ENCODE results near the gene CAND2. TPM values are rescaled to one million over a fixed set of nuclear protein-coding genes. Genes with fewer than 3 reads are reported as not detected.
"Not testable (repeated sequence)": the region's sequence is repeated elsewhere in the genome, so short reads cannot be mapped to it uniquely, and the experiment has no call there.

Gene CAND2
- total RNA-seq, 1 donor from 2014 or later = 56.7 TPM

DNA sequence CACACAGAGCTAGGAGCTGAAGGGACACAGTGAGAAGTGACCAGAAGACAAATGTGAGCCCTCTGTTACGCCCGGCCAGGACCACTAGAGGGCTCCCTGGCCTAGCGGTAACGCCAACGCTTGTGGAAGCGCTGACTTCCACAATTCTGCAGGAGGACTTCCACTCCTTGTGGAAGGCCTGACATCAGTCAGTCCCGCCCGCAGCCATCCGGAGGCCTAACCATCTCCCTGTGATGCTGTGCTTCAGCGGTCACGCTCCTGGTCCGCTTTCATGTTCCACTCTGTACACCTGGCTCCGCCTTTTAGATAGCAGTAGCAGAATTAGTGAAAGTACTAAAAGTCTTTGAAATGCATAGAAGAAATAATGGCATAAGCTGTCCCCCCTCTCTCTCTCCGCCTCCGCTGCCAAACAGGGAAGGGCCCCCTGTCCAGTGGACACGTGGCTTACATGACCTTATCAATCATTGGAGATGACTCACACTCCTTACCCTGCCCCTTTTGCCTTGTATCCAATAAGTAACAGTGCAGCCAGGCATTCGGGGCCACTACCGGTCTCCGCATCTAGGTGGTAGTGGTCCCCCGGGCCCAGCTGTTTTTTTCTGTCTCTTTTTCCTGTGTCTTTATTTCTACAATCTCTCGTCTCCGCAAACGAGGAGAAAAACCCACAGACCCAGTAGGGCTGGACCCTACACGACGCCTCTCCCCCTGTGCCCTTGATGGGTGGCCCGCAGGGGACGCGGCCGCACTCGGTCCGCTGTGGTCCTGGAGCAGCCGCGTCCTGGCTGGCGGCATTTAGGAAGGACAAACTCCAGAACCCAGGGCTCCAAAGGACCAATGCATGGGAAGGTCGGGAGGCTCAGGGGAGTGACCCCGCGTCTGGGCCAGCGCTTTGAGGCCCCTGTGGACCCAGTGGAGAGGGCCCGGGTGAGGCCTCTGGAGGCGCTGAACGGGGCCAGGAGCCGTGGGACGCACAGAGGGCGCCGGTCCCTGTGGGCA lies 71.9 kb downstream of the CAND2 start:
- DNase-seq (ENCODE audit: missing footprints) (peak; percentile 91), ATAC-seq (peak; percentile 95)
- intact Hi-C loops (cut with DNase I) = loop anchor here (1.0 to 5.0 kb wide), 3 partner anchors 24 to 129 kb away; no protein-coding TSS in a partner anchor

DNA sequence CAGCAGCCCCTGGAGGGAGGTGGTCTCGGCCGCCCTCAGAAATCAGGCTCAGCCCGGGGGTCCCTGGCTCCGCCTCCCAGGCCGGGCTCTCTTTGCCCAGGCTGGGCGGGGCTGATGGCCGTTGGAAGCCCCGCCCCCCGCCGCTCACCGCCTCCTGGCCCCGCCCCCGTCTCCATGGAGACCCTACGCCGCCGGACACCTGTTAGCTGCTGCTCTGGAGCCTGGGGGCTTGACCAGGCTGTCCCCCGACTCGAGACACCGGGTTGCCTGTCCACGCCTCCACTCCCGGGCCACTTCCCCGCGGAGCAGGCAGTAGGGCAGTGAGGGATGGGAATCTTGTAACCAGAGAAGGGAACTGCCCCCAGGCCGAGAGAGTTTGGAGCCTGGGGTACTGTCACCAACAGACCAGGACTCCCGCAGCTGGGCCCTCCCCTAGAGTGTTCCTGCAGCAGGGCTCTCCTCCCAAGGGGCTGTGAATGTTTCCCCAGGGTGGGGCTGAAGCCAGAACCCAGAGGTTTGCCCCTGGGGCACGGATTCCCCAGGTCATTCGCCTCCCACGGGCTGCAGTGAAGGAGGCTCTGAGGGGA lies 72.6 kb downstream of the CAND2 start:
- ATAC-seq (peak; percentile 67), DNase-seq (ENCODE audit: missing footprints) (peak; percentile 87)
- intact Hi-C loops (cut with DNase I) = loop anchor here (5.0 kb wide), 1 partner anchor 128 kb away; no protein-coding TSS in a partner anchor

DNA sequence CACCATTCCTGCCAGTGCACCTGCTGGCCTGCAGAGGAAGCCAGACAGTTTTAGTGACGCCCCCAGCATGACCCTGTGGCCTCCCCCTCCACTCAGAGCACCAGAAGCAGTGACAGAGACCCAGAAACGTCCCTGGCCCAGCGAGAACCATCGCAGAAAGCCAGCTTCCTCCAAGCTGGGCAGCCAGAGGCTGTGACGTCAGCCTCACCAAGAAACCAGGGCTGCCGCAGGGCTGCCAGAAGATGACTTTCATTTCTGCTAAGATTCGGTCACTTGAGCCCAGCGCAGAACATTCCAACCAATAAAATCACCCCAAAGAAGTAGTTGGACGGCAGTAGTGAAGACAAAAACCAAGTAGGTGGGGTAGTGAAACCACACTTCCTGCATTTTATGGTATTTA lies 74.5 kb downstream of the CAND2 start:
- intact Hi-C loops (cut with DNase I) = no loop called here
- ATAC-seq = no peak
- DNase-seq (ENCODE audit: missing footprints) = no peak

DNA sequence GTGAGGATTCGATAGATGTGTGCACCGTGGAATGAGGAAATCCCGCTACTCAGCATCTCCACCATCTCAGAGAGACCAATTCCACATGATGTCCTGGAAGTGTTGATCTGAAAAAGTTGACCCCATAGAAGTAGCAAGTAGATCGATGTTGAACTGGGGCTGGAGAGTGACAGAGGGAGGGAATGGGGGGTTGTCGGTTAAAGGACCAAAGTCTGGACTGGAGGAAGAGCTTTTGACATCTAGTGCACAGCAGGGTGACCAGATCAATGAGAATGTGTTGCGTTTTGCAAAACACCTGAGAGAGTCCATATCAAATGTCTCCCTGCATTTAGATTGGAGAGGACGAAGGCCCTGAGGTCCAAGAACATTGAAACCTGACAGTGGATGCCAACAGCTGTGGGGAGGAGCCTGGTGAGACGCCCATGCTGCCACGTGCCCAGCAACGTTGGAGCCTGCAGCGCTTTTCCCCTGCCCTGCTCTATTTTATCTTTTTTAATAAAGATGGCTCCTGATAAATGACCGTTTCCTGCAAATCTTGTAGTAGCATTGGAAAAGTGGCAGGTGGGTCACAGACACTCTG lies 75.0 kb downstream of the CAND2 start:
- intact Hi-C loops (cut with DNase I) = no loop called here
- ATAC-seq (no peak), DNase-seq (ENCODE audit: missing footprints) (no peak)

DNA sequence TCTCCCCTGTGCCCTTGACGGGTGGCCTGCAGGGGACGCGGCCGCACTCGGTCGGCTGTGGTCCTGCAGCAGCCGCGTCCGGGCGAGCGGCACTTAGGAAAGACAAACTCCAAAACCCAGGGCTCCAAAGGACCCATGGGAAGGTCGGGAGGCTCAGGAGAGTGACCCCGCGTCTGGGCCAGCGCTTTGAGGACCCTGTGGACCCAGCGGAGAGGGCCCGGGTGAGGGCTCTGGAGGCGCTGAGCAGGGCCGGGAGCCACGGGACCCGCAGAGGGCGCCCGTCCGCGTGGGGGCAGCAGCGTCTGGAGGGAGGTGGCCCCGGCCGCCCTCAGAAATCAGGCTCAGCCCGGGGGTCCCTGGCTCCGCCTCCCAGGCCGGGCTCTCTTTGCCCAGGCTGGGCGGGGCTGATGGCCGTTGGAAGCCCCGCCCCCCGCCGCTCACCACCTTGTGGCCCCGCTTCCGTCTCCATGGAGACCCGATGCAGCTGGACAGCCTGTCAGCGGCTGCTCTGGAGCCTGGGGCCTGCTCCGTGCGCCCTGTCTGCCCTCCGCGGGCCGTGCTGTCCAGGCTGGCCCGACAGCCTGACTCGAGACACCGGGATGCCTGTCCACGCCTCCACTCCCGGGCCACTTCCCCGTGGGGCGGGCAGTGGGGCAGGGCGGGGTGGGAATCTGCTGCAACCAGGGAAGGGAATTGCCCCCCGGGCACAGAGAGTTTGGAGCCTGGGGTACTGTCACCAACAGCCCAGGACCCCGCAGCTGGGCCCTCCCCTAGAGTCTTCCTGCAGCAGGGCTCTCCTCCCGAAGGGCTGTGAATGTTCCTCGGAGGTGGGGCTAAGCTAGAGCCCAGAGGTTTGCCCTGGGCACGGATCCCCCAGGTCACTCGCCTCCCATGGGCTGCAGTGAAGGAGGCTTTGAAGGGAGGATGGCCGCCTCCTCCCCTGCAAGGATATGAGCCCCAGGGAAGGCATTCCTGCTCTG lies 79.7 kb downstream of the CAND2 start:
- intact Hi-C loops (cut with DNase I) = no loop called here
- ATAC-seq (peak; percentile 66), DNase-seq (ENCODE audit: missing footprints) (no peak)

DNA sequence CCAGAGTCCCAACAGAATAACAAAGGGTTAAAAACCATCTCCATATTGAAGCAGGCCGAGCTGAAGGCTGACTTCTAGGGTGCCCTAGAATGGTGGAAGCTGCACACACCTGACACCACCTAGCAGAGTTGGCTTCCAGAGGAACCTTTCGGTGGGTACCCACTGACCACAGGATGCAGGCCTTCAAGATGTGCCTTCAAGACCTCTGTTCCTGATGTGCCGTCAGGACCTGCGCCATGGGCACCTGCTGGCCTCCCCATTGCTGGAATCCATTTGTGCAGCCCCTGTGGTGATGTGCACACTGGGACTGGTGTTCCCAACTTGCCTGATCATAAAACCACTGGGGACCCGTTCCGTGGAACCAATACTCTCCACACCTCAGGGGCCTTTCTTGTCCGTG lies 80.6 kb downstream of the CAND2 start:
- intact Hi-C loops (cut with DNase I) = no loop called here
- ATAC-seq (no peak), DNase-seq (ENCODE audit: missing footprints) (no peak)

DNA sequence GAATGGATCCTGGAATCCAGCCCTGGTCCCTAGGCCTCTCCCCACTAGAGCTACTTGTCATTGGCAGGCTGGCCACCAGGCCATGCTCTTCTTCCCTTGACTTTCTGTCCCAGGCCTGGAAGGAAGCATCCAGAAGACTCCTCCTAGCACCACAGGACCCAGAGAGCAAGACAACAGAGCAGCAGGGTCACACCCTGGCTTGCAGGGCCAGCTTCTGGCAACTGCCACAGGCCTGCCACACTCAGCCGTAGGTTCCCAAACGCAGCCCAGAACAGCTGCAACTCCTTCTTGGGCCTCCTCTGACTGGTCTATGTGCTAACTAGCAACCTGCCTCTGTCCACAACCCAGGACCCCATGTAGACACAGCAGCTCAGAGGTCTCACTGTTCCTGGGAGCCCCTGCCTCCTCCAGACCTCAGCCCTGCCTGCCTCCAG lies 81.7 kb downstream of the CAND2 start:
- DNase-seq (ENCODE audit: missing footprints) (no peak), ATAC-seq (no peak)
- intact Hi-C loops (cut with DNase I) = no loop called here

DNA sequence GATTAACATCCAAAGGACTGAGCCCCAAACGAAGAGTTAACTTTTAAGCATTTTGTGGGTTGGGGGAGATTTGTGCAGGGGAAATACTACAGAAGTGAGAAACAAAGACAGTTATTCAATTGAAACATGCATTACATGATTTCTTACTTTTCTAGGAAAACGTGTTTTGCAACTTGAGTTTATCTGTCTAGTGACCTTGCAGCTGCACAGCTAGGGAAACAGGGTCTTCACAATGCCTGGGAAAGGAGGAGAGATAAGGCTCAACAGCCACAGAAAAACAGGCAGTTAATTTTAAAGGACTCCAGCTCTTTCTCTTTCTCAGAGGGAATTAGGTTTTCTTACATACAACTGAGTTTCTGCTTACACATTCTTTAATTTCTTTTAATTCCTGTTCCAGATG lies 82.3 kb downstream of the CAND2 start:
- intact Hi-C loops (cut with DNase I); ATAC-seq: not testable (repeated sequence)

DNA sequence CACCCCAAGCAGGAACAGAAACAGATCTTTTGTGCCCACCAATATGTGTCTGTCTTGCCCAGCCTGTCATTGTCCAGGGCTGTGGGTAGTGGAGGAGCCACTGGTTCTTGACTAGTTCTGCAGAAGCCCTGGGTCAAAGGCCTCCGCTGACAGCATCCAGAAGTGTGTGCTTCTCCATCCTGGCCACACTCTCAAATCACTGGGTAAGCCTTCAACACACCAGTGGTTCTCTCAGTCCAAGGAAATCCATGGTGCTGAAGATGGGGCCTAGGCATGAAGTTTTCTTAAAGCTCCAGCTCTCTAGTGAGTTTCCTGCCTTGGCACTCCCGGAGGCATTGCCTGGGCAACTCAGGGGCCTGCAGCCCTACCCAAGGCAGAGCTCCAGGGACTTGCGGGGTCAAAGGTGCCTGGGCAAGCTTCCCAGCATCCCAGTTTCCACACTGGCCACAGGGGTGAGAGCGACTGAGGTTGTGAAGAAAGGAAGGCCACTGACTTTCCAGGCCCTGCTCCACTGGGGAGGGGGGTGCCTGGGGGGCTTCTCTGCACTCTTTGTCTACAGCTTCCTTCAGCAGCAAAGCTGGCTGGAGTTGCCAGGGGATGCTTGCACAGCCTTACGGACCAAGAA lies 82.8 kb downstream of the CAND2 start:
- DNase-seq (ENCODE audit: missing footprints) (no peak), ATAC-seq (no peak)
- intact Hi-C loops (cut with DNase I) = no loop called here

More for the DNA sequence above, 82.3 kb downstream of the CAND2 start:
- DNase-seq (ENCODE audit: missing footprints) = not testable (repeated sequence)

DNA sequence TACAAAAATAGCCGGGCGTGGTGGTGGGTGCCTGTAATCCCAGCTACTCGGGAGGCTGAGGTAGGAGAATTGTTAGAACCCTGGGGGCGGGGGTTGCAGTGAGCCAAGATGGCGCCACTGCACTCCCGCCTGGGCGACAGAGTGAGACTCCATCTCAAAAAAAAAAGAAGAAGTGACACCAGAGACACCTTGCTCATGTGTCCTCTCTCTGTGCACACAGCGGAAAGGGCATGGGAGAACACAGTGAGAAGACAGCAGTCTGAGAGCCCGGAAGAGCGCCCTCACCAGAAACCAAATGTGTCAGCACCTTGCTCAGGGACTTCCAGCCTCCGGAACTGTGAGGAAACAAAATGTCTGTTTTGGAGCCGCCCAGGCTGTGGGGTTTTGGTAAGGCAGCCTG lies 85.4 kb downstream of the CAND2 start:
- intact Hi-C loops (cut with DNase I); ATAC-seq; DNase-seq (ENCODE audit: missing footprints): not testable (repeated sequence)

DNA sequence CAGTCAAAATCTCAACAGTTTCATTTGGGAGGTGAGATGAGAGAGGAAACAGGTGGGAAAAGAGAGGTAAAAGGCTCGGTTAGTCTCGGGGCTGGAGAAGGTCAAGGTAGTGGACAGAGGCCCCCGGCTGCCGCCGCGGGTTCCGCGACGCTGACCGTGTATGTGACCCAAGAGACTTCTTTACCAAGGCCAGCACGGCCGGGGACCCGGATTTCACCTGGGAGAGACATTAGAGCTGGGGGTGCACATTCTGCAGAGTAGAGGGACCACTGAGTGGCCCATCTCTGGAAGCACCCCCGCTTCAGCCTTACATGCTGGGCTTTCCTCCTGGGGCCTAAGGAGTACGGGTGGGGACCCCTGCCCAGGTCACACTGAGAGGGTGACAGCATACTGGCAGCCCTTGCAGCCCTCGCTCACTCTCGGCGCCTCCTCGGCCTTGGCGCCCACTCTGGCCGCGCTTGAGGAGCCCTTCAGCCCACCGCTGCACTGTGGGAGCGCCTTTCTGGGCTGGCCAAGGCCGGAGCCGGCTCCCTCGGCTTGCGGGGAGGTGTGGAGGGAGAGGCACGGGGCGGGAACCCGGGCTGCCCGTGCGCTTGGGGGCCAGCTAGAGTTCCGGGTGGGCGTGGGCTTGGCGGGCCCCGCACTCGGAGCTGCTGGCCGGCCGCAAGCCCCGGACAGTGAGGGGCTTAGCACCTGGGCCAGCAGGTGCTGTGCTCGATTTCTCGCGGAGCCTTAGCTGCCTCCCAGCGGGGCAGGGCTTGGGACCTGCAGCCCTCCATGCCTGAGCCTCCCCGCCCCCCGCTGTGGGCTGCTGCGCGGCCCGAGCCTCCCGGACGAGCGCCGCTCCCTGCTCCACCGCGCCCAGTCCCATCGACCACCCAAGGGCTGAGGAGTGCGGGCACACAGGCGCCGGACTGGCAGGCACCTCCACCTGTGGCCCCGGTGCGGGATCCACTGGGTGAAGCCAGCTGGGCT lies 86.1 kb downstream of the CAND2 start:
- intact Hi-C loops (cut with DNase I) = no loop called here
- no peak for DNase-seq (ENCODE audit: missing footprints)
- no peak for ATAC-seq

DNA sequence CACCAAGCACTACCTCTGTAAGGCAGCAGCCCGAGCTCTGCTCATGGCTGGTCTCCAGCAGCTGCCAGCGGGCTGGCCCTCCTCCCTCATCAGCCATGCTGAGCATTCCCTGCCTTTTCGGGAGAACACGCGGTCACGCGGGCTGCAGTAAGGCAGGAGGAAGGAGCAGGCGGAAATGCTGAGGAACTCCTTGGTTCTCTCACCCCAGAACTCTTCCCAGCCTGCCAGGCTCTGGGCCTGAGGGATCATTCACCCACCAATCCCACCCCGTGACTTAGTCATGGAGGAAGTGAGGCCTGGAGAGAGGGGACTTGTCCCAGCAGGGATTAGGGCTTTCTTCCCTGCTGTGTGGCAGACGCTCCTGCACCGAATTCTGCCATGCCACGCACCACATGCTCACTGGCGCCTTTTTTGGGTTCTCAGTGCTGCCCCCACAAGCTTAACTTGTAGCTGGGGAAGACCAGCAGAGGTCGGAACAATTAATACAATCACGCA lies 87.8 kb downstream of the CAND2 start:
- ATAC-seq = peak; percentile 83
- intact Hi-C loops (cut with DNase I) = no loop called here
- no peak for DNase-seq (ENCODE audit: missing footprints)

Other genes with a start within 250 kb of the CAND2 start
- gene MKRN2, start 239.6 kb upstream of the CAND2 start, total RNA-seq = 31.0 TPM
- gene RAF1, start 132.6 kb upstream of the CAND2 start, total RNA-seq = 144 TPM
- 4.2 TPM for gene TMEM40, start 37.4 kb upstream of the CAND2 start, total RNA-seq
- gene RPL32, start 44.9 kb downstream of the CAND2 start, total RNA-seq = 953 TPM